Kidney (tissue), 14 donors: ENCODE results near the gene SORBS1. TPM values are rescaled to one million over a fixed set of nuclear protein-coding genes. Genes with fewer than 3 reads are reported as not detected.

Experiments
- DNase-seq, 5 donors: peaks; one replicate each; pipeline ENCODE4 v3.0.0-alpha.2; 2013 to 2020
- FAIRE-seq: peaks from 2 replicates; lab custom pipeline; 2012; peaks lifted over from hg19 to GRCh38; lab: Jason Lieb, UNC
- H3K27ac ChIP-seq, 2 donors: one replicate each; pipeline ENCODE4 v1.7.0; 2013; ENCODE audit warnings: low read depth in 2 of 2, low read length in 2 of 2, inconsistent platforms in 1 of 2
- H3K27me3 ChIP-seq: one replicate; pipeline ENCODE4 v1.7.1; 2013; ENCODE audit warnings: low read length, inconsistent platforms; ENCODE audit not compliant: control insufficient read depth, insufficient read depth
- H3K36me3 ChIP-seq, 3 donors: one replicate each; pipeline versions ENCODE4 v1.7.0 to v1.7.1; 2013; ENCODE audit warnings: low read length in 3 of 3, control low read depth in 1 of 3, inconsistent platforms in 1 of 3; ENCODE audit not compliant: insufficient read depth in 3 of 3, control insufficient read depth in 2 of 3
- H3K4me1 ChIP-seq, 3 donors: one replicate each; pipeline versions ENCODE4 v1.7.0 to v1.7.1; 2013; ENCODE audit warnings: low read length in 3 of 3, inconsistent platforms in 1 of 3, low read depth in 1 of 3; ENCODE audit not compliant: control insufficient read depth in 2 of 3, insufficient read depth in 2 of 3
- H3K4me3 ChIP-seq, 3 donors: one replicate each; pipeline versions ENCODE4 v1.7.0 to v1.8.1; 2013; ENCODE audit warnings: low read length in 3 of 3, control low read depth in 1 of 3, inconsistent platforms in 1 of 3
- H3K9ac ChIP-seq, 3 donors: one replicate each; pipeline versions ENCODE4 v1.7.0 to v1.7.1; 2013; ENCODE audit warnings: low read length in 3 of 3, control low read depth in 1 of 3, inconsistent platforms in 1 of 3
- H3K9me3 ChIP-seq, 3 donors: one replicate each; pipeline versions ENCODE4 v1.7.0 to v1.7.1; 2013; ENCODE audit warnings: low read length in 3 of 3, control low read depth in 1 of 3, inconsistent platforms in 1 of 3; ENCODE audit not compliant: control insufficient read depth in 2 of 3, insufficient read depth in 1 of 3
- CTCF ChIP-seq: IDR thresholded peaks from 3 replicates; pipeline ENCODE4 v1.5.1; 2012; ENCODE audit warnings: mild to moderate bottlenecking, moderate library complexity, borderline replicate concordance; ENCODE audit not compliant: insufficient read depth; ENCODE audit errors: extremely low read depth
- intact Hi-C: fragments of 100-400 bp; cut with DNase I; formaldehyde crosslinking; loops from one replicate; pipeline ENCODE4 v1.11.1; 2022
- polyA plus RNA-seq: library from polyadenylated mRNA; stranded (reverse); fragments of 350-450 nt; fragmentation: Illumina TruSeq; extraction: RNeasy Lipid Tissue Mini Kit (QIAGEN cat#74804); gene quantifications from one replicate; pipeline ENCODE4 v1.2.3, GENCODE V29; 2014; ENCODE audit warnings: low read depth, low replicate concordance; ENCODE audit not compliant: insufficient read depth
- total RNA-seq: library from RNA; stranded (reverse); fragmentation: NEBNext Ultra II Directional; extraction: Animal tissue kit (Norgen Biotek cat#: 25700); gene quantifications from one replicate; pipeline ENCODE4 v1.2.1, GENCODE V29; 2021
- donor health status: control.
- donor health status: control.
- donor health status: control.
- donor health status: control.
- donor health status: control.
- donor health status: DM: yes; HTN: yes; CAD: no.
- donor health status: Normal renal cell carcinoma (clear cell type).

The SORBS1 gene
- total and polyA plus RNA-seq, 2 donors from 2014 or later: 12.2 to 91.7 TPM

GRCh38 chr10:95329296-95329695, 231.9 kb downstream of the SORBS1 start:
- Histone ChIP-seq H3K9ac (no peak overlapping the region), H3K9me3 (no peaks in the 10 kb centered on the region), H3K4me1 (no peaks in the 10 kb centered on the region), H3K4me3 (no peak overlapping the region), H3K27ac (no peak overlapping the region), H3K36me3 (peaks cover 0 to 2% (median 0%) of the 10 kb centered on the region in 3 donors), H3K27me3 (no peaks in the 10 kb centered on the region)
- TF ChIP-seq CTCF: no peak
- intact Hi-C loops: no loop called here
- no peak for DNase-seq
- no peak for FAIRE-seq

- no peak for TF ChIP-seq CTCF
These were observed 233.2 kb downstream of the SORBS1 start for GRCh38 chr10:95328013-95328412.

GRCh38 chr10:95327367-95327766, 233.8 kb downstream of the SORBS1 start:
- H3K27me3 ChIP-seq: no peaks in the 10 kb centered on the region
- FAIRE-seq: no peak
- H3K36me3 ChIP-seq: peaks cover 0 to 2% (median 0%) of the 10 kb centered on the region in 3 donors
- H3K9me3 ChIP-seq: no peaks in the 10 kb centered on the region
- no peak overlapping the region for H3K9ac ChIP-seq
- peak in 1 of 5 donors; percentile 56 for DNase-seq
- TF ChIP-seq CTCF: no peak
- intact Hi-C loops: no loop called here
- no peak overlapping the region for H3K27ac ChIP-seq
- no peaks in the 10 kb centered on the region for H3K4me1 ChIP-seq
- no peak overlapping the region for H3K4me3 ChIP-seq

More at GRCh38 chr10:95328013-95328412, 233.2 kb downstream of the SORBS1 start:
- Histone ChIP-seq H3K27me3 (no peaks in the 10 kb centered on the region), H3K4me1 (no peaks in the 10 kb centered on the region), H3K9me3 (no peaks in the 10 kb centered on the region), H3K4me3 (no peak overlapping the region), H3K36me3 (peaks cover 0 to 2% (median 0%) of the 10 kb centered on the region in 3 donors), H3K9ac (no peak overlapping the region), H3K27ac (no peak overlapping the region)
- DNase-seq: no peak
- no peak for FAIRE-seq
- intact Hi-C loops: no loop called here

- Histone ChIP-seq H3K27ac (no peak overlapping the region), H3K36me3 (peaks cover 0 to under 1% (median 0%) of the 10 kb centered on the region in 3 donors), H3K4me3 (no peak overlapping the region), H3K9ac (no peak overlapping the region), H3K27me3 (no peaks in the 10 kb centered on the region), H3K4me1 (no peaks in the 10 kb centered on the region), H3K9me3 (no peaks in the 10 kb centered on the region)
- TF ChIP-seq CTCF: no peak
- intact Hi-C loops: no loop called here
- no peak for FAIRE-seq
- no peak for DNase-seq
These were observed 234.8 kb downstream of the SORBS1 start for GRCh38 chr10:95326396-95326795.
